ENCODE data around the gene RIOX2.

Gene RIOX2

GRCh38 chr3:97990624-97991292 is 18.5 kb upstream of the RIOX2 start:
- Histone ChIP-seq H3K79me2 (ENCODE audit: control insufficient read depth, insufficient read depth, low read length, poor library complexity) (no peaks in the 10 kb centered on the region), H2BK5ac (ENCODE audit: low read depth, low read length, poor library complexity) (no peak overlapping the region), H4K12ac (ENCODE audit: low read depth, low read length) (no peak overlapping the region), H3K36me3 (ENCODE audit: control insufficient read depth in 1 of 2, insufficient read depth in 2 of 2, low read length in 2 of 2) (no peaks in the 10 kb centered on the region), H3K4ac (ENCODE audit: low read depth, low read length) (no peak overlapping the region), H3K79me1 (ENCODE audit: low read length) (no peaks in the 10 kb centered on the region), H3K4me1 (ENCODE audit: control insufficient read depth in 1 of 2, insufficient read depth in 2 of 2, low read length in 2 of 2) (peaks cover 0 to 3% of the 10 kb centered on the region in 2 experiments), H2AK5ac (ENCODE audit: low read length) (no peak overlapping the region), H3K4me3 (ENCODE audit: low read depth, low read length) (no peak overlapping the region), H3K9ac (ENCODE audit: low read length) (no peak overlapping the region), H3K27me3 (ENCODE audit: insufficient read depth, low read length) (no peaks in the 10 kb centered on the region), H3K4me2 (ENCODE audit: low read length) (no peak overlapping the region), H2BK120ac (ENCODE audit: insufficient read depth, low read length, poor library complexity) (no peak overlapping the region), H3K23ac (ENCODE audit: low read length) (no peak overlapping the region), H4K8ac (ENCODE audit: low read depth, low read length) (no peak overlapping the region), H3K18ac (ENCODE audit: low read length) (no peak overlapping the region), H3K27ac (ENCODE audit: low read depth, low read length) (no peak overlapping the region), H3K14ac (ENCODE audit: low read length) (no peak overlapping the region), H2AFZ (ENCODE audit: insufficient read depth, low read length, poor library complexity) (no peak overlapping the region), H3K9me3 (ENCODE audit: insufficient read depth, low read depth, low read length) (peaks cover 9% of the 10 kb centered on the region), H4K91ac (ENCODE audit: low read depth, low read length) (no peak overlapping the region), H2BK12ac (ENCODE audit: low read length) (no peak overlapping the region)
- WGBS (ENCODE audit: extremely low coverage, insufficient coverage, insufficient read length), result no CpG with 5 or more reads among the region's 2 CpGs
- DNase-seq, result no peak

- no peak overlapping the region for H3K18ac ChIP-seq (ENCODE audit: low read length)
- H2BK5ac ChIP-seq (ENCODE audit: low read depth, low read length, poor library complexity), result no peak overlapping the region
- no peak overlapping the region for H2BK12ac ChIP-seq (ENCODE audit: low read length)
- H3K4me3 ChIP-seq (ENCODE audit: low read depth, low read length), result peak overlapping the region; percentile 56
- H4K12ac ChIP-seq (ENCODE audit: low read depth, low read length), result no peak overlapping the region
- no peak overlapping the region for H4K91ac ChIP-seq (ENCODE audit: low read depth, low read length)
- no peak for DNase-seq
- H3K27me3 ChIP-seq (ENCODE audit: insufficient read depth, low read length), result no peaks in the 10 kb centered on the region
- H2AK5ac ChIP-seq (ENCODE audit: low read length), result no peak overlapping the region
- H3K27ac ChIP-seq (ENCODE audit: low read depth, low read length), result no peak overlapping the region
- H4K8ac ChIP-seq (ENCODE audit: low read depth, low read length), result no peak overlapping the region
- H3K9ac ChIP-seq (ENCODE audit: low read length), result no peak overlapping the region
- no peak overlapping the region for H3K23ac ChIP-seq (ENCODE audit: low read length)
- peaks cover 9% of the 10 kb centered on the region for H3K9me3 ChIP-seq (ENCODE audit: insufficient read depth, low read depth, low read length)
- H2BK120ac ChIP-seq (ENCODE audit: insufficient read depth, low read length, poor library complexity), result no peak overlapping the region
- H3K79me1 ChIP-seq (ENCODE audit: low read length), result no peaks in the 10 kb centered on the region
- H3K4ac ChIP-seq (ENCODE audit: low read depth, low read length), result no peak overlapping the region
- H3K36me3 ChIP-seq (ENCODE audit: control insufficient read depth in 1 of 2, insufficient read depth in 2 of 2, low read length in 2 of 2), result no peaks in the 10 kb centered on the region
- H2AFZ ChIP-seq (ENCODE audit: insufficient read depth, low read length, poor library complexity), result no peak overlapping the region
- peaks cover 0 to 3% of the 10 kb centered on the region in 2 experiments for H3K4me1 ChIP-seq (ENCODE audit: control insufficient read depth in 1 of 2, insufficient read depth in 2 of 2, low read length in 2 of 2)
- H3K4me2 ChIP-seq (ENCODE audit: low read length), result no peak overlapping the region
- no peaks in the 10 kb centered on the region for H3K79me2 ChIP-seq (ENCODE audit: control insufficient read depth, insufficient read depth, low read length, poor library complexity)
- no CpG with 5 or more reads among the region's 3 CpGs for WGBS (ENCODE audit: extremely low coverage, insufficient coverage, insufficient read length)
- no peak overlapping the region for H3K14ac ChIP-seq (ENCODE audit: low read length)
Measured at GRCh38 chr3:97988784-97989568, 16.7 kb upstream of the RIOX2 start.

DNA sequence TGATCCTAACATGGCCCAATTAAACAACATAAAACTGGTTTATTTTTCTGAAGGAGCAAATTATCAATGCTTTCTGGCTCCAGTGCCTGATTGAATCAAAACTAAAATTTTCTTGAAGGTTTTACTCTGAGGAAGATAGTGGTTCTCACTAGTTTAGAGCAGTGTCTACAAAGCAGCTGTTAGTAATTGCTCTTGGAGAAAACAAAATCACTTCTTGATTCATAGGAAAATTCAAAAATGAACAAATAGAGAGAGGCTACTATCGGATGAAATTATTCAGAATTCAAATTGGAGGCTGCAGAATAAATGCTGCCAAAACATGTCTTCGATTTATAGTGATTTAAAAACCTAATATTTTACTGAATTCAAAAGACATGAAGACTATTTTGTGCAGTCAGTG is 15.1 kb upstream of the RIOX2 start:
- no peak overlapping the region for H2AK5ac ChIP-seq (ENCODE audit: low read length)
- DNase-seq, result no peak
- peaks cover 9% of the 10 kb centered on the region for H3K9me3 ChIP-seq (ENCODE audit: insufficient read depth, low read depth, low read length)
- H3K27me3 ChIP-seq (ENCODE audit: insufficient read depth, low read length), result no peaks in the 10 kb centered on the region
- no peak overlapping the region for H2BK12ac ChIP-seq (ENCODE audit: low read length)
- H3K4me2 ChIP-seq (ENCODE audit: low read length), result no peak overlapping the region
- H3K79me1 ChIP-seq (ENCODE audit: low read length), result no peaks in the 10 kb centered on the region
- no peaks in the 10 kb centered on the region for H3K79me2 ChIP-seq (ENCODE audit: control insufficient read depth, insufficient read depth, low read length, poor library complexity)
- H4K12ac ChIP-seq (ENCODE audit: low read depth, low read length), result no peak overlapping the region
- WGBS (ENCODE audit: extremely low coverage, insufficient coverage, insufficient read length), result no CpG with 5 or more reads among the region's 2 CpGs
- no peaks in the 10 kb centered on the region for H3K36me3 ChIP-seq (ENCODE audit: control insufficient read depth in 1 of 2, insufficient read depth in 2 of 2, low read length in 2 of 2)
- no peak overlapping the region for H3K23ac ChIP-seq (ENCODE audit: low read length)
- H4K91ac ChIP-seq (ENCODE audit: low read depth, low read length), result no peak overlapping the region
- H2BK120ac ChIP-seq (ENCODE audit: insufficient read depth, low read length, poor library complexity), result no peak overlapping the region
- no peak overlapping the region for H2AFZ ChIP-seq (ENCODE audit: insufficient read depth, low read length, poor library complexity)
- no peak overlapping the region for H4K8ac ChIP-seq (ENCODE audit: low read depth, low read length)
- no peak overlapping the region for H3K27ac ChIP-seq (ENCODE audit: low read depth, low read length)
- H2BK5ac ChIP-seq (ENCODE audit: low read depth, low read length, poor library complexity), result no peak overlapping the region
- no peak overlapping the region for H3K18ac ChIP-seq (ENCODE audit: low read length)
- no peaks in the 10 kb centered on the region for H3K4me1 ChIP-seq (ENCODE audit: control insufficient read depth in 1 of 2, insufficient read depth in 2 of 2, low read length in 2 of 2)
- no peak overlapping the region for H3K4me3 ChIP-seq (ENCODE audit: low read depth, low read length)
- no peak overlapping the region for H3K4ac ChIP-seq (ENCODE audit: low read depth, low read length)
- no peak overlapping the region for H3K9ac ChIP-seq (ENCODE audit: low read length)
- H3K14ac ChIP-seq (ENCODE audit: low read length), result no peak overlapping the region

- Histone ChIP-seq H4K91ac (ENCODE audit: low read depth, low read length) (no peak overlapping the region), H2AK5ac (ENCODE audit: low read length) (no peak overlapping the region)
- no CpG with 5 or more reads among the region's 2 CpGs for WGBS (ENCODE audit: extremely low coverage, insufficient coverage, insufficient read length)
Measured at GRCh38 chr3:97983933-97984491, 11.8 kb upstream of the RIOX2 start.

More at GRCh38 chr3:97983933-97984491, 11.8 kb upstream of the RIOX2 start:
- H3K18ac ChIP-seq (ENCODE audit: low read length), result no peak overlapping the region
- no peak for DNase-seq
- H3K14ac ChIP-seq (ENCODE audit: low read length), result no peak overlapping the region
- no peak overlapping the region for H3K27ac ChIP-seq (ENCODE audit: low read depth, low read length)
- no peak overlapping the region for H3K9ac ChIP-seq (ENCODE audit: low read length)
- H3K9me3 ChIP-seq (ENCODE audit: insufficient read depth, low read depth, low read length), result peaks cover 6% of the 10 kb centered on the region
- no peaks in the 10 kb centered on the region for H3K36me3 ChIP-seq (ENCODE audit: control insufficient read depth in 1 of 2, insufficient read depth in 2 of 2, low read length in 2 of 2)
- H4K12ac ChIP-seq (ENCODE audit: low read depth, low read length), result no peak overlapping the region
- H2BK120ac ChIP-seq (ENCODE audit: insufficient read depth, low read length, poor library complexity), result no peak overlapping the region
- H3K4me1 ChIP-seq (ENCODE audit: control insufficient read depth in 1 of 2, insufficient read depth in 2 of 2, low read length in 2 of 2), result no peaks in the 10 kb centered on the region
- H3K4ac ChIP-seq (ENCODE audit: low read depth, low read length), result no peak overlapping the region
- no peaks in the 10 kb centered on the region for H3K79me1 ChIP-seq (ENCODE audit: low read length)
- no peak overlapping the region for H3K23ac ChIP-seq (ENCODE audit: low read length)
- no peak overlapping the region for H3K4me3 ChIP-seq (ENCODE audit: low read depth, low read length)
- H2BK12ac ChIP-seq (ENCODE audit: low read length), result no peak overlapping the region
- H3K27me3 ChIP-seq (ENCODE audit: insufficient read depth, low read length), result no peaks in the 10 kb centered on the region
- H2BK5ac ChIP-seq (ENCODE audit: low read depth, low read length, poor library complexity), result no peak overlapping the region
- no peak overlapping the region for H2AFZ ChIP-seq (ENCODE audit: insufficient read depth, low read length, poor library complexity)
- no peak overlapping the region for H4K8ac ChIP-seq (ENCODE audit: low read depth, low read length)
- H3K79me2 ChIP-seq (ENCODE audit: control insufficient read depth, insufficient read depth, low read length, poor library complexity), result no peaks in the 10 kb centered on the region
- no peak overlapping the region for H3K4me2 ChIP-seq (ENCODE audit: low read length)

All from trophoblast cell (in vitro differentiated cells and primary cell).